Fibroblast of skin of back (primary cell): ENCODE measurements around the gene UBXN6.

Experiments used
- DNase-seq: peaks from one replicate; pipeline ENCODE4 v3.0.0-alpha.2; 2013

The UBXN6 gene

GRCh38 chr19:4455719-4456475, 1.7 kb downstream of the UBXN6 start:
- DNase-seq: peak; percentile 42

- peak; percentile 70 for DNase-seq
These were observed 2.6 kb downstream of the UBXN6 start for GRCh38 chr19:4454747-4455718.

GRCh38 chr19:4453232-4454179, 4.1 kb downstream of the UBXN6 start:
- no peak for DNase-seq

DNA sequence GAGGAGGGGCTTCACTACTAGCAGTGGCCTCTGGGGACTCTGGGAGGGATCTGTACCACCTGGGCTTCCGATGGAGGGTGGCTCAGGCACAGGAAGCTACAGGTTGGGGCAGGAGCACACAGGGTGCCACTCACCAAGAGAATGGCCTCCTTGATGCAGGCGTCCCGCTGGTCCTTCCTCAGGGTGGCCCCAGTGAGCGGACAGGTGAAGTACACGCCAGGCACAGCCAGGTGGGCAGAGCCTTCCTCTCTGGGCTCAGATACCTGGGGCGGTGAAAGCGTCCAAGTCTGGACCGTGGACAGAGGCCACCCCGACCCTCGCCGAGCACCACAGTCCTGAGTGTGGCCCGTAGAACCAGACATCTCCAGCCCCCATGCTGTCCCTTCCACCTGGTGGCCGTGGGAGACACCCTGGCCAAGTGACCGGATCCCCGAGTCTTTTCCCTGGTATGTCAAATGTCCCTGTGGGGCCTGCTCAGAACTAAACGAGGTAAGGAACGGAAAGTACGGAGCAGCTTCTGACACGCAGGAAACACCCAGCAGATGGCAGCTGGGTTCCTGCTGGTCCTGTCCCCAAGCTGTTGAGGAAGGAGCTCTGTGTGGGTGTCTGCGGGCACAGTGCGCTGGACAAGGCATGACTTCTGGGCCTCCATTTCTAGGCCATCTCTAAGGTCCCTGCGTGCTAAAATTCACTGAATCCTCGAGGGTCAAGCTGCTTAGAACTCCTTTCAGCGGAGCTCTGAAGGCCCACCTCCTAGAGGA, 5.2 kb downstream of the UBXN6 start:
- DNase-seq: no peak

- no peak for DNase-seq
These were observed 8.0 kb downstream of the UBXN6 start for GRCh38 chr19:4449639-4450028.

DNA sequence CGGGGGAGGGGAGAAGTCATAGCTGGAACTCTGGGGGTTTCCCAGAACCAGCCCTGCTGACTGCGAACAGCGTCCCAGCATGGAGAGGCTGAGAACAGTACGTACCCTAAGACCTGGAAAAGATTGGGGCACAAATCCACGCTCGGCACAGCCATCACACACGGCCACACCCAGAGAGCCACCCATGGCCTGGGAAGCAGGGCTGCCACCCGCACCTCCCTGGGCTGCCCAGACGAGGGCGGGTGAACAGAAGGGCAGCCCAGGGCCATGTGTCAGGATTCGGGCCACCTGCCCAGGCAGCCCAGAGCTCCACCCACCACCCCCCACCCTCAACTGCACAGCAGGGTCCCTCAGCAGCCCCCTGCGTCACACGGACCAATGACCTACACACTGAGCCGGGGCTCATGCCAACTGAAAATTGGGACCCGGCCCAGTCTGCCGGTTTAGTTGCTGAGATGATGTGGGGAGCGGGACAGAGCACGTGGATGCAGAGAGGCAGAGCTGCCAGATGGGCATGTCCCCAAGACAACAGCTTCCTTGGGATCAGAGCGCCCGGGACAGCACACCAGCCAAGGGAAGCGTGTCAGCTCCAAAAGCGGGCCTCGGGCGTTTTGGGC, 8.5 kb downstream of the UBXN6 start:
- no peak for DNase-seq

DNA sequence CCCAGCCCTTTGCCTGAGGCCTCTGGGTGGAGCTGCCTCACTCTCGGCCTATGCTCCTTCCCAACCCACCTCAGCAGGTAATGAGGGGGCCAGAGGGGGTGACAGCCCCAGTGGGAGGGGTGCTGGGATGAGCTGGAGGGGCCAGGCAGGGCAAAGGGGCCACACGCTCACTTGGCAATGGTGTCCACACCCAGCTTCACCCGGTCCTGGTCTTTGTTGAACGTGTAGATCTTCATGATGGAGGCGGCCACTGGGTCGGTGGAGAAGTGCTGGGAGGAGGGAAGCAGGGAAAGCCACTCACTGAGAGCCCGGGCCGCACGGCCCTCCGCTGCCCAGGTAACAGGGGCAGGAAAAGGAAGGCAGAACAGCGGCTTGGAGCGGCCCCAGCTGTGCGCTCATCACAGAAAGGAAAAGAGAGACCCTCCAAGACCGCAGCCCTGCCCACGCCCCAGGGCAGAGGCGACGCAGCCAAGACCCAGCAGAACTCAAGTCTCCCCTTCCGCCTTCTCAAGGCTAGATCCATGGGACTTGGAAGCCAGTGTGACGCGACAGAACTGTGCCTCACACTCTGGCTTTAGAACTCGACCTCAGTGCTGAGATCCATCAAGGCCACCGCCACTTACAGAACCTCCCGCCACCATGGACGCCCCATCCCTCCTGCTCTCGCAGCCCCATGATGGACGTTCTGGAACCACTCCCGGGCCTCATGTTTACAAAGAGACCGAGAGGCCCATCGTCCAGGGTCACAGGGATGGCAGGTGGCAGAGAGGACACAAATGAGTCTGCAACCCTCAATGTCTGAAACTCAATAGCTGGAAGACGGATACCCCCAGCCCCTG, 9.2 kb downstream of the UBXN6 start:
- DNase-seq: no peak

DNA sequence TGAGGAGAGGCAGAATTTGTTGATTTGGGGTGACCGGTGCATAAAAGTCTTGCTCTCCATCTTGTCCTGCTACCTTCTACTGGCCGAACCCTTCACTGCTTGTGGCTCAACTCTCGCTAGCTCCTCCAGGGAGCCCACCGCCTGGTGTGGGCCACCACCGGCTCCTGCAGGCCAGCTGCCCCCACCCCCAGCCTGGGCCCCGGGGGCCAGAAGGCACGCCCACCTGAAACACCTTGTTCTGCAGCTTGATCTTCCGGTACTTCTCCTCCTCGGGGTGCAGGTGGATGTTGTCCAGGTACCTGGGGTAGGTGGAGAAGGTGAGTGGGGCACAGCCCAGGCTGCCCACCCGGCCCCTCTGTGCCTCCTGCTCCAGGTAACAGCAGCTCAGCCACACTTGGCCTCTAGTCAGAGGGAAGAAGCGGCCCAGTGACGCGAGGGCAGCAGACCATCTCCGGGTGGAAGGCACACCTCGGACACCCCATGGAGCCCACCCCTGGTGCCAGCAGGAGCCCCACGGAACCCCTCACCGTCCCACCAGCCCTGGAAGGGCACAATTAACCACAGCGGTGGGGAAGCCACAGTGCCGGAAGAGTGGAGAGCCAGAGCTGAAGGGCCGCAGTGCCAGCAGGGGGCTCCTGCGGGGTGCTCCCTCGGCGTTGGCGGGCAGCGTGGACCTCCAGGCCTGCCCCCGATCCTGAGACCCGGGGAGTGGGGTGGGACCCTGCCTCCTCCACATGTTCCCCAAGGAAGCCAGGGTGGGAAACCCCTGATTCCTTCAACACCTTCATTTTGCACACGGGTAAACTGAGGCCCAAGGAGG, 10.1 kb downstream of the UBXN6 start:
- no peak for DNase-seq

DNA sequence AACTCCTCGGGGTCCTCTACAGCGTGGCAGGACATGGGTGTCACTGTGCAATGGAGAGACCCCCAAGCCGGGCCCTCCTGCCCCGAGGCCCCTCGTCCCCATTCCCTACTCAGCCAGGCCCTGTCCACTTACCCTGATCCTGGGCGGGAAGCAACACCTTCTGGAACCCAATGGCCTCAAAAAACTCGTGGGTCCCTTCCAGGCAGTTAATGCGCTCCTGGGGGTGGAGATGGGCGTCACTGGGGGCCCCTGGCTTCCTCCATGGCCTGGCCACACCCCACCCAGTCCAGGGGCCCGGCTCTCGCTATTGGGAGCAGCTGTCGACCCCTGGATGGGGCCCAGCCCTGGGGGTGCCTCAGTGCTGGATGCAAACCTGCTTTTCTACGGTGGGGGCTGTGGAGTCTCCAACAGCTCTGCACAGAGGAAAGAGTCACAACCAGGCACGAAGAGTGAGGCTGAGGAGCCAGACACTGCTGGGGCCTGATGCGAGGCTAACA, 10.8 kb downstream of the UBXN6 start:
- DNase-seq: no peak

DNA sequence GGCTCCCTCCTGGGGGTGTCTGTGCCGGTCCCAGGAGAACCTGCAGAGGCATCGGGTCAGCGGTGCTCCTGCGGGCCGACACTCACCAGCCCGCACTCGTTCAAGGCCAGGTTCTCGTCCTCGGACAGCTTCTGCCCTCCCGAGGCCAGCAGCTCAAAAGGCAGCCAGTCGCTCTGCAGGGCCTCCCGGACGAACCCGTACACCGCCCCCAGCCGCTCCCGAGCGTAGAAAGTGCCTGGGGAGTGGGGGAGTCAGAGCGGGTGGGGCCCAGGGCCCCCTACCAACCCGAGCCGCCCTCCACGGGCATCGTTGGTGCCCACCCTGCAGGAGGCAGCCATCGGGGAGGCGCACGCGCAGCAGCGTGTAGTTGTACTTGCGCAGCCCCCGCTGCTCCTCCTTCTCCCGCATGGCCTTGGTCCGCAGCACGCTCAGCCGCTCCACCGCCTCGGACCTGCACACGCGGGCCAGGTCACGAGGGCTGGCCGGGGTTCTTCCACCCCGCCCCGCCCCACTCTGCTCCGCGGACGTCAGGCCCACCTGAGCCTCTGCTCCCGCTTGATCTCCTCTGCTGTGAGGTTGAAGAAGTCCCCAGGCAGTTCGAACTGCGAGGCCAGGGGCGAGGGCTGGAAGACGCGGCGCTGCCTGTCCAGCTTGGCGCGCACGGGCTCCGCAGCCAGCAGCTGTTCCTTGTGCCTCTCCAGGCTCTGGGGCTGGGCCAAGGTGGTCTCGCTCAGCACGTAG, 11.5 kb downstream of the UBXN6 start:
- no peak for DNase-seq

- no peak for DNase-seq
These were observed 12.5 kb downstream of the UBXN6 start for GRCh38 chr19:4444765-4445741.

- DNase-seq: no peak
These were observed 13.4 kb downstream of the UBXN6 start for GRCh38 chr19:4443966-4444764.

DNA sequence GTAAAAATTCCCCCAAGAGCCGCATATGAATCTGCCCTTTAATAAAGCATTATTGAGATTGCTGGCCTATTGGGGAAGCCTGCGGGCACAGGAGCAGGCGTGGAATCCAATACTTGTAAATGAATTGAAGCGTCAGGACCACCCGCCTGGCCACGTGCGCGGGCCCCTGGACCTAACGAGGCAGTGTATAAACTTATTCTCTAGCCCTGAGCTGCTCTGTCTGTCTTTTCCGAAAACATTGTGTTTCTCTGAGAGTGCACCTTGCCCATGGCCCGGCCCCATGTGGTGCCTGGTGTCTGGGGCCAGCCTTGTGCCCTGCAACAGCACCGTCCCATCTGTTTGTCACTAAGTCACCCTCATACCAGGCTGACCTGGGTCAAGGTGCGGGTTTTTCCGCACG, 14.4 kb downstream of the UBXN6 start:
- DNase-seq: no peak

GRCh38 chr19:4442819-4443146, 14.8 kb downstream of the UBXN6 start:
- DNase-seq: no peak

GRCh38 chr19:4441994-4442818, 15.4 kb downstream of the UBXN6 start:
- no peak for DNase-seq

DNA sequence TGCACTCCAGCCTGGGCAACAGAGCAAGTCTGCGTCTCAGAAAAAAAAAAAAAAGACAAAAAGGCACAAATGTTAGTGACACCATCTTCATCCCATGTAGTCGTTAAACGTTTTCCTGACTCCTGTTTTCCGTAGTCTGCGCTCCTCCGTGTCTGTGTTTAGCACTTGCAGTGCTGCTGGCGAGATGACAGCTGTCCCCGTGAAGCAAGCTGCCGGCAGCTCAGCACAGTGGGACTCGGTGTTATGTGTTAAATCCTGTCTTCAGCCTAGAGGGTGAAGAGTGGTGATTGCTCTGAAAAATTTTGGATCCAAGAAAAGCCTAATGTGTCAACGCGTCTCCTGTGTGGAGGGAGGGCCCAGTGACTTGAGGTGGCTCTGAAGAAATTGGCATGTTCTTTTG, 18.4 kb downstream of the UBXN6 start:
- no peak for DNase-seq
